Lower leg skin (tissue), 4 donors: ENCODE results near the gene MCTP2. TPM values are rescaled to one million over a fixed set of nuclear protein-coding genes. Genes with fewer than 3 reads are reported as not detected.

Experiments
- DNase-seq, 2 donors: peaks; one replicate each; pipeline ENCODE4 v3.0.0-alpha.2; 2019; ENCODE audit warnings: low spot score in 2 of 2
- H3K4me3 ChIP-seq: fragments of 200-600 bp; sonication (generic); 2 replicates; pipeline ENCODE4 v1.5.1; 2017; ENCODE audit warnings: mild to moderate bottlenecking, low read depth; ENCODE audit not compliant: poor library complexity, severe bottlenecking
- CTCF ChIP-seq, 3 donors: fragments of 450-650 bp; IDR thresholded peaks; one replicate each; pipeline ENCODE4 v1.5.1; 2016; ENCODE audit warnings: antibody characterized with exemption in 3 of 3, mild to moderate bottlenecking in 3 of 3, moderate library complexity in 2 of 3
- POLR2A ChIP-seq, 2 donors: fragments of 450-650 bp; IDR thresholded peaks; one replicate each; pipeline ENCODE4 v1.6.1; 2016 to 2017; ENCODE audit warnings: antibody characterized with exemption in 2 of 2, mild to moderate bottlenecking in 1 of 2, moderate library complexity in 1 of 2
- WGBS, 2 donors: methylation state at CpG; one replicate each; pipeline ENCODE4 v1.1.5; 2018; 5-methylcytosine and 5-hydroxymethylcytosine counted together
- intact Hi-C: fragments of 100-400 bp; cut with DNase I; formaldehyde crosslinking; loops from one replicate; pipeline ENCODE4 v1.15.0; 2023; ENCODE audit warnings: low total_unique reads
- total RNA-seq, 4 donors: library from RNA; depleted of rRNA; stranded (reverse); fragments of >200 nt; gene quantifications; one replicate each; pipeline ENCODE4 v1.1.0, GENCODE V29; 2016

Gene MCTP2
- total RNA-seq, 4 donors from 2014 or later: 18.9 to 24.1 (median 20.4) TPM

GRCh38 chr15:94395640-94396039, 164.3 kb downstream of the MCTP2 start:
- DNase-seq: no peak
- no peak overlapping the region for H3K4me3 ChIP-seq
- intact Hi-C loops: no loop called here
- WGBS, 2 donors: 28 to 41% methylated on average over 1 of the region's 1 CpG
- TF ChIP-seq CTCF (IDR thresholded peaks at IDR 0.05): no peak

- TF ChIP-seq CTCF (IDR thresholded peaks at IDR 0.05) (no peak), POLR2A (IDR thresholded peaks at IDR 0.05) (no peak)
- DNase-seq: no peak
- WGBS, 2 donors: 71 to 72% methylated on average over 3 of the region's 3 CpGs
- intact Hi-C loops: no loop called here
- H3K4me3 ChIP-seq: no peak overlapping the region
Measured at GRCh38 chr15:94397337-94397736, 166.0 kb downstream of the MCTP2 start.

GRCh38 chr15:94398001-94398400, 166.6 kb downstream of the MCTP2 start:
- no peak for DNase-seq
- intact Hi-C loops: no loop called here
- TF ChIP-seq CTCF (IDR thresholded peaks at IDR 0.05): no peak
- TF ChIP-seq POLR2A (IDR thresholded peaks at IDR 0.05): no peak
- H3K4me3 ChIP-seq: no peak overlapping the region

GRCh38 chr15:94400526-94401298, 169.4 kb downstream of the MCTP2 start:
- intact Hi-C loops: no loop called here
- no peak for TF ChIP-seq POLR2A (IDR thresholded peaks at IDR 0.05)
- TF ChIP-seq CTCF (IDR thresholded peaks at IDR 0.05): no peak
- DNase-seq: no peak
- 87% methylated on average over 10 of the region's 10 CpGs for WGBS, 2 donors
- H3K4me3 ChIP-seq: no peak overlapping the region

- TF ChIP-seq POLR2A (IDR thresholded peaks at IDR 0.05): no peak
- 23 to 47% methylated on average over 4 of the region's 4 CpGs for WGBS, 2 donors
- H3K4me3 ChIP-seq: no peak overlapping the region
- intact Hi-C loops: no loop called here
- no peak for DNase-seq
Measured at GRCh38 chr15:94403331-94403730, 172.0 kb downstream of the MCTP2 start.

- no peak for TF ChIP-seq POLR2A (IDR thresholded peaks at IDR 0.05)
- no peak for TF ChIP-seq CTCF (IDR thresholded peaks at IDR 0.05)
- H3K4me3 ChIP-seq: no peak overlapping the region
- 75% methylated on average over 9 of the region's 9 CpGs for WGBS, 2 donors
- intact Hi-C loops: no loop called here
- DNase-seq: no peak
Measured at GRCh38 chr15:94404733-94405283, 173.4 kb downstream of the MCTP2 start.
